ENCODE results near the gene GFER. TPM values are rescaled to one million over a fixed set of nuclear protein-coding genes. Genes with fewer than 3 reads are reported as not detected.

Gene GFER
- total and polyA plus RNA-seq, 8 donors = 17.1 to 62.0 (median 25.9) TPM

GRCh38 chr16:2019921-2020831, 36.2 kb downstream of the GFER start:
- 2 to 3% methylated on average over 89 to 96 of the region's 96 CpGs for WGBS, 2 donors
- peaks cover 0 to 7% (median 0%) of the 10 kb centered on the region in 4 donors for H3K27me3 ChIP-seq
- no peak overlapping the region for H3K27ac ChIP-seq
- peak overlapping the region in 1 of 4 donors; percentile 14 for H3K4me3 ChIP-seq
- H3K4me1 ChIP-seq = peaks cover 0 to 10% (median 4%) of the 10 kb centered on the region in 3 donors
- DNase-seq (peak in 1 of 6 donors; percentile 77), FAIRE-seq (no peak), ATAC-seq (no peak)
- no peak for TF ChIP-seq CTCF (IDR thresholded peaks at IDR 0.05)
- no peaks in the 10 kb centered on the region for H3K36me3 ChIP-seq
- H3K9me3 ChIP-seq = no peaks in the 10 kb centered on the region
- intact Hi-C loops (cut with DNase I) = loop anchor here in 1 of 3 donors (5.0 kb wide), 1 partner anchor 122 kb away; no protein-coding TSS in a partner anchor

- Histone ChIP-seq H3K36me3 (no peaks in the 10 kb centered on the region), H3K4me3 (peak overlapping the region in 2 of 4 donors; percentile 34 to 36), H3K27me3 (peaks cover 0 to 7% (median 0%) of the 10 kb centered on the region in 4 donors), H3K27ac (no peak overlapping the region), H3K4me1 (peaks cover 0 to 10% (median 4%) of the 10 kb centered on the region in 3 donors), H3K9me3 (no peaks in the 10 kb centered on the region)
- 3 to 4% methylated on average over 14 of the region's 14 CpGs for WGBS, 2 donors
- FAIRE-seq (no peak), DNase-seq (peak in 2 of 6 donors; percentile 63 to 79), ATAC-seq (peak; percentile 22 to 35 (median 28))
- intact Hi-C loops (cut with DNase I) = loop anchor here in 1 of 3 donors (5.0 kb wide), 1 partner anchor 120 kb away; no protein-coding TSS in a partner anchor
- TF ChIP-seq CTCF (IDR thresholded peaks at IDR 0.05) = no peak
Measured at GRCh38 chr16:2022723-2023091, 38.7 kb downstream of the GFER start.

- H3K27ac ChIP-seq = peak overlapping the region in 2 of 4 donors; percentile 13 to 44
- 15% methylated on average over 51 to 53 of the region's 53 CpGs for WGBS, 2 donors
- TF ChIP-seq CTCF (IDR thresholded peaks at IDR 0.05) = peak; percentile 93 to 95 (median 94)
- FAIRE-seq (no peak), DNase-seq (peak; percentile 86 to 99 (median 97)), ATAC-seq (peak; percentile 87 to 96 (median 92))
- peak overlapping the region in 2 of 4 donors; percentile 34 to 36 for H3K4me3 ChIP-seq
- peaks cover 0 to 10% (median 4%) of the 10 kb centered on the region in 3 donors for H3K4me1 ChIP-seq
- no peaks in the 10 kb centered on the region for H3K36me3 ChIP-seq
- H3K27me3 ChIP-seq = peaks cover 0 to 7% (median 0%) of the 10 kb centered on the region in 4 donors
- H3K9me3 ChIP-seq = no peaks in the 10 kb centered on the region
- intact Hi-C loops (cut with DNase I) = loop anchor here in 1 of 3 donors (5.0 kb wide), 1 partner anchor 119 kb away; no protein-coding TSS in a partner anchor
Measured at GRCh38 chr16:2023092-2024031, 39.4 kb downstream of the GFER start.

GRCh38 chr16:2024032-2024420, 40.0 kb downstream of the GFER start:
- Histone ChIP-seq H3K27ac (no peak overlapping the region), H3K4me1 (peaks cover 0 to 10% (median 4%) of the 10 kb centered on the region in 3 donors), H3K4me3 (no peak overlapping the region), H3K36me3 (no peaks in the 10 kb centered on the region), H3K27me3 (peaks cover 0 to 7% (median 0%) of the 10 kb centered on the region in 4 donors), H3K9me3 (no peaks in the 10 kb centered on the region)
- no peak for DNase-seq
- TF ChIP-seq CTCF (IDR thresholded peaks at IDR 0.05) = no peak
- no peak for ATAC-seq
- intact Hi-C loops (cut with DNase I) = loop anchor here in 1 of 3 donors (5.0 kb wide), 1 partner anchor 118 kb away; no protein-coding TSS in a partner anchor
- WGBS, 2 donors = 75 to 79% methylated on average over 12 of the region's 12 CpGs
- FAIRE-seq = no peak

All from pancreas (tissue), 10 donors.